Ishikawa (cell line): ENCODE data around the gene TMCC1.

Experiments
- CEBPB ChIP-seq: IDR thresholded peaks from 2 replicates; pipeline ENCODE4 v1.6.1; 2012
- EGR1 ChIP-seq: IDR thresholded peaks from 2 replicates; pipeline ENCODE4 v1.6.1; 2012
- EP300 ChIP-seq: IDR thresholded peaks from 2 replicates; pipeline ENCODE4 v1.6.1; 2012; ENCODE audit warnings: borderline replicate concordance
- FOXM1 ChIP-seq: IDR thresholded peaks from 2 replicates; pipeline ENCODE4 v1.6.1; 2012; ENCODE audit warnings: low read depth, borderline replicate concordance
- TAF1 ChIP-seq: IDR thresholded peaks from 2 replicates; pipeline ENCODE4 v1.6.1; 2012; ENCODE audit warnings: low read depth, mild to moderate bottlenecking
- TCF12 ChIP-seq: IDR thresholded peaks from 2 replicates; pipeline ENCODE4 v1.6.1; 2012; ENCODE audit warnings: low read depth
- TF ChIP-seq, protein P1 (sequence below): IDR thresholded peaks from 2 replicates; pipeline ENCODE4 v1.6.1; 2012
- TF ChIP-seq, protein P2 (sequence below): IDR thresholded peaks from 2 replicates; pipeline ENCODE4 v1.6.1; 2012; ENCODE audit warnings: low read depth, mild to moderate bottlenecking

DNA sequence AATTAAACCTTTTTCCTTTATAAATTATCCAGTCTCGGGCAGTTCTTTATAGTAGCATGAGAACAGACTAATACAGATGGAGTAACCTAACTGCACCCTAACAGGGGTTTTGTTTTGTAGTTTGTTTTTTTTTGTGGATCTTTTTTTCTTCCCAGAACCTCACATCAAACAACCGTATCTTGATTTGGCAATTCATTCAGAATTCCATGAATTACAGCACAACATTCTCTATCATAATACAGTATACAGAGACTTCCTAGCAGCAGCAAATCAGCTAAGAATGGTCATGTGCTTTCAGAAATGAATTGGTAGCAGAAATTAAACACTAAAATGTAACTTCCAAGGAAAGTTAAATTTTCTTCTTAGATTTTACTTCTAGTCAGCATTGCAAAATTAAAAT, 114.6 kb downstream of the TMCC1 start:
- TF ChIP-seq EP300, result no peak
- TF ChIP-seq, protein P1, sequence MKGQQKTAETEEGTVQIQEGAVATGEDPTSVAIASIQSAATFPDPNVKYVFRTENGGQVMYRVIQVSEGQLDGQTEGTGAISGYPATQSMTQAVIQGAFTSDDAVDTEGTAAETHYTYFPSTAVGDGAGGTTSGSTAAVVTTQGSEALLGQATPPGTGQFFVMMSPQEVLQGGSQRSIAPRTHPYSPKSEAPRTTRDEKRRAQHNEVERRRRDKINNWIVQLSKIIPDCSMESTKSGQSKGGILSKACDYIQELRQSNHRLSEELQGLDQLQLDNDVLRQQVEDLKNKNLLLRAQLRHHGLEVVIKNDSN, result no peak
- no peak for TF ChIP-seq FOXM1
- TF ChIP-seq EGR1, result no peak
- TF ChIP-seq CEBPB, result no peak
- no peak for TF ChIP-seq TAF1
- TF ChIP-seq, protein P2, sequence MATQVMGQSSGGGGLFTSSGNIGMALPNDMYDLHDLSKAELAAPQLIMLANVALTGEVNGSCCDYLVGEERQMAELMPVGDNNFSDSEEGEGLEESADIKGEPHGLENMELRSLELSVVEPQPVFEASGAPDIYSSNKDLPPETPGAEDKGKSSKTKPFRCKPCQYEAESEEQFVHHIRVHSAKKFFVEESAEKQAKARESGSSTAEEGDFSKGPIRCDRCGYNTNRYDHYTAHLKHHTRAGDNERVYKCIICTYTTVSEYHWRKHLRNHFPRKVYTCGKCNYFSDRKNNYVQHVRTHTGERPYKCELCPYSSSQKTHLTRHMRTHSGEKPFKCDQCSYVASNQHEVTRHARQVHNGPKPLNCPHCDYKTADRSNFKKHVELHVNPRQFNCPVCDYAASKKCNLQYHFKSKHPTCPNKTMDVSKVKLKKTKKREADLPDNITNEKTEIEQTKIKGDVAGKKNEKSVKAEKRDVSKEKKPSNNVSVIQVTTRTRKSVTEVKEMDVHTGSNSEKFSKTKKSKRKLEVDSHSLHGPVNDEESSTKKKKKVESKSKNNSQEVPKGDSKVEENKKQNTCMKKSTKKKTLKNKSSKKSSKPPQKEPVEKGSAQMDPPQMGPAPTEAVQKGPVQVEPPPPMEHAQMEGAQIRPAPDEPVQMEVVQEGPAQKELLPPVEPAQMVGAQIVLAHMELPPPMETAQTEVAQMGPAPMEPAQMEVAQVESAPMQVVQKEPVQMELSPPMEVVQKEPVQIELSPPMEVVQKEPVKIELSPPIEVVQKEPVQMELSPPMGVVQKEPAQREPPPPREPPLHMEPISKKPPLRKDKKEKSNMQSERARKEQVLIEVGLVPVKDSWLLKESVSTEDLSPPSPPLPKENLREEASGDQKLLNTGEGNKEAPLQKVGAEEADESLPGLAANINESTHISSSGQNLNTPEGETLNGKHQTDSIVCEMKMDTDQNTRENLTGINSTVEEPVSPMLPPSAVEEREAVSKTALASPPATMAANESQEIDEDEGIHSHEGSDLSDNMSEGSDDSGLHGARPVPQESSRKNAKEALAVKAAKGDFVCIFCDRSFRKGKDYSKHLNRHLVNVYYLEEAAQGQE, result no peak
- TF ChIP-seq TCF12, result no peak
